GM08714 (cell line): ENCODE measurements around the gene SCG2.

Source experiments
- H3K4me3 ChIP-seq: fragments of 200-500 bp; sonication (Bioruptor generic); 2 replicates; pipeline ENCODE4 v1.5.1; 2014; ENCODE audit warnings: mild to moderate bottlenecking, low read length, inconsistent platforms
- ZNF274 ChIP-seq: IDR thresholded peaks from 2 replicates; pipeline ENCODE4 v1.6.1; 2012; ENCODE audit warnings: mild to moderate bottlenecking, low read depth, low read length

Gene SCG2

GRCh38 chr2:223621901-223622300 is 19.7 kb upstream of the SCG2 start:
- H3K4me3 ChIP-seq, result no peak overlapping the region
- TF ChIP-seq ZNF274, result no peak

GRCh38 chr2:223619486-223620129 is 17.4 kb upstream of the SCG2 start:
- TF ChIP-seq ZNF274, result no peak
- no peak overlapping the region for H3K4me3 ChIP-seq

GRCh38 chr2:223618172-223619035 is 16.2 kb upstream of the SCG2 start:
- TF ChIP-seq ZNF274, result no peak

GRCh38 chr2:223614534-223614933 is 12.4 kb upstream of the SCG2 start:
- no peak overlapping the region for H3K4me3 ChIP-seq
- no peak for TF ChIP-seq ZNF274

More at GRCh38 chr2:223618172-223619035, 16.2 kb upstream of the SCG2 start:
- no peak overlapping the region for H3K4me3 ChIP-seq

GRCh38 chr2:223613017-223613950 is 11.1 kb upstream of the SCG2 start:
- TF ChIP-seq ZNF274, result no peak
- no peak overlapping the region for H3K4me3 ChIP-seq

GRCh38 chr2:223612501-223612900 is 10.3 kb upstream of the SCG2 start:
- H3K4me3 ChIP-seq, result no peak overlapping the region
- TF ChIP-seq ZNF274, result no peak

GRCh38 chr2:223611061-223611460 is 8.9 kb upstream of the SCG2 start:
- TF ChIP-seq ZNF274, result no peak
- no peak overlapping the region for H3K4me3 ChIP-seq

GRCh38 chr2:223607476-223607875 is 5.3 kb upstream of the SCG2 start:
- no peak overlapping the region for H3K4me3 ChIP-seq
- TF ChIP-seq ZNF274, result no peak

GRCh38 chr2:223606946-223607345 is 4.8 kb upstream of the SCG2 start:
- TF ChIP-seq ZNF274, result no peak
- no peak overlapping the region for H3K4me3 ChIP-seq

- TF ChIP-seq ZNF274, result no peak
- H3K4me3 ChIP-seq, result no peak overlapping the region
These were observed 2.1 kb upstream of the SCG2 start for GRCh38 chr2:223604231-223604630.

GRCh38 chr2:223602972-223603371 is 811 bp upstream of the SCG2 start:
- H3K4me3 ChIP-seq, result no peak overlapping the region
- TF ChIP-seq ZNF274, result no peak

GRCh38 chr2:223601018-223601417 is 1.1 kb downstream of the SCG2 start:
- TF ChIP-seq ZNF274, result no peak
- no peak overlapping the region for H3K4me3 ChIP-seq

- TF ChIP-seq ZNF274, result no peak
- no peak overlapping the region for H3K4me3 ChIP-seq
These were observed 2.4 kb downstream of the SCG2 start for GRCh38 chr2:223599640-223600380.

- TF ChIP-seq ZNF274, result no peak
- no peak overlapping the region for H3K4me3 ChIP-seq
These were observed 3.0 kb downstream of the SCG2 start for GRCh38 chr2:223598994-223599639.
